Glomerular endothelial cell (primary cell): ENCODE measurements around the gene RTL1. TPM values are rescaled to one million over a fixed set of nuclear protein-coding genes. Genes with fewer than 3 reads are reported as not detected.

ENCODE experiments used
- DNase-seq: peaks from one replicate; pipeline ENCODE4 v3.0.0-alpha.2; 2011; ENCODE audit warnings: low read depth, low spot score; ENCODE audit errors: extremely low read depth
- total RNA-seq: library from RNA; depleted of rRNA; stranded (reverse); fragments of >200 nt; gene quantifications from 2 replicates; pipeline ENCODE4 v1.2.3, GENCODE V29; 2015

RTL1 gene
- total RNA-seq, 1 donor from 2014 or later = not detected

DNA sequence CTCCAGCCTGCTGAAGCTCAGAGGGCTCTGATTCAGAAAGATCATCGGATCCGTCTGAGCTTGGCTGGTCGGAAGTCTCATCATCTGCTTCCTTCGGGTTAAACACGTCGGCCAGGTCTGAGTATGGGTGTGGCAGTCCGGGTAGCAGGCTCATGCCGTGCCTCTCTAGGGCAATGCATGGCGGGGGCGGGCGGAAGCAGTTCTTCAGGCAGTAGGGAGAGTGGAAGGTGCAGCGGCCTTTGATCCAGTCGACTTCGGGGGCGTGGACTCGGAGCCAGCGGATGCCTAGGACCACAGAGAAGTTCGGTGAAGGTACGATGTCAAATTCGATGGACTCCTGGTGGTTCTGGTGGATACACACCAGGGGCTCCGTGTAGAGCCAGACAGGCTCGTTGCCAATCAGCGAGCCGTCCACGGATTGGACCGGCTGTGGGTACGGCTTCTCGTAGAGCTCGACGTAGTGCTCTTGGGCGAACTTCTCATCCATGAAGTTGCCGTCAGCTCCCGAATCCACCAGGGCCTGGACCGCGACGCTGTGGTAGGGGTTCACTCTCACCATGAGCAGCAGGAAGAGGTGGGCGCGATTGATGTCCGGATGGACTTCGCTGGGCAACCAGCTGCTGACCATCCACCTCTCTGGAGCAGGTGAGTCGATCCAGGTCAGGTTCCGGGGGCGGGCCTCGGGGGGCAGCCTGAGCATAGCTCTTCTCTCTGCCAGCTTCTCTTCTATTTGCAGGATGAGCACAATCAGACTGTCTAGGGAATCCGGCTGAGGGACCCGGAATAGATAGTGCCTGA is 20.3 kb downstream of the RTL1 start:
- DNase-seq = no peak

DNA sequence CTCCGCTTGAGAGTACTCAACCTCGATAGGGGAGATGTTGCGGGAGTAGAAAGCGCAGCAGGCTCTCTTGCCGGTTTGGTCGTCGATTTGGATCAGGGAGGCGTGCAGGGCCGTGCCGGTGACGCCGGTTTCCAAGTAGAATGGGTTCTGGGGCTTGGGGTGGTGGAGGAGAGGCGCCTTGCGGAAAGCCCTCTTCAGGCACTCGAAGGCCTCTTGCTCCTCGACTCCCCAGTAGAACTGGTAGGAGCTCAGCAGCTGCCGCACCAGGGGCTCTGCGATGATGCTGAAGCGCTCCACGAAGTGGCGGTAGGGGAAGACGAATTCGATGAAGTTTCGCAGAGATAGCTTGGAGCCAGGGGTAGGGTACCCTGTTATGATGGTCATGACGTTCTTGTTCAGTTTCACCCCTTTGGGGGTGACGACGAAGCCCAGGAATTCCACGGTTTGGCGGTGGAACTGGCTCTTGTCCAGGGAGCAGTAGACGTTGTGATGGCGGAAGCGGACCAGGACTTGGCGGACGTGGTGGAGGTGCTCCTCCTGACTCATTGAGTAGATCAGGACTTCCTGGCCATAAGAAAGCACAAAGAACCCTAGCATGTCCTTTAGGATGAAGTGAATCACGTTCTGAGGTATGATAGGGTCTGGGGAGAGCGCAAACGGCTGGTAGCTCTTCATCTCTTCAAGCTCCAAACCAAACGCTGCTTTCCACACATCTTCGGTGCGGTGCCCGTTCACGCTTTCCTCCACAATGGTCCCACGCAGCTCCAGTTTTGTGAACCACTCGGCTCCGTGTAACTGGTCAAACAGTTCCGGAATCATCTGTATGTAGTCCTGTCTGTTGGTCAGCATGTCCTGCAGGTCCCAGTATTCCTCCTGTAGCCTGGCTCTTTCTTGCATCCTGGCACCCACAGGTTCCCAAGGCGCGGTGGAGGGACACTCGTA is 21.2 kb downstream of the RTL1 start:
- DNase-seq = no peak

GRCh38 chr14:100881211-100882025 is 22.1 kb downstream of the RTL1 start:
- DNase-seq = no peak

DNA sequence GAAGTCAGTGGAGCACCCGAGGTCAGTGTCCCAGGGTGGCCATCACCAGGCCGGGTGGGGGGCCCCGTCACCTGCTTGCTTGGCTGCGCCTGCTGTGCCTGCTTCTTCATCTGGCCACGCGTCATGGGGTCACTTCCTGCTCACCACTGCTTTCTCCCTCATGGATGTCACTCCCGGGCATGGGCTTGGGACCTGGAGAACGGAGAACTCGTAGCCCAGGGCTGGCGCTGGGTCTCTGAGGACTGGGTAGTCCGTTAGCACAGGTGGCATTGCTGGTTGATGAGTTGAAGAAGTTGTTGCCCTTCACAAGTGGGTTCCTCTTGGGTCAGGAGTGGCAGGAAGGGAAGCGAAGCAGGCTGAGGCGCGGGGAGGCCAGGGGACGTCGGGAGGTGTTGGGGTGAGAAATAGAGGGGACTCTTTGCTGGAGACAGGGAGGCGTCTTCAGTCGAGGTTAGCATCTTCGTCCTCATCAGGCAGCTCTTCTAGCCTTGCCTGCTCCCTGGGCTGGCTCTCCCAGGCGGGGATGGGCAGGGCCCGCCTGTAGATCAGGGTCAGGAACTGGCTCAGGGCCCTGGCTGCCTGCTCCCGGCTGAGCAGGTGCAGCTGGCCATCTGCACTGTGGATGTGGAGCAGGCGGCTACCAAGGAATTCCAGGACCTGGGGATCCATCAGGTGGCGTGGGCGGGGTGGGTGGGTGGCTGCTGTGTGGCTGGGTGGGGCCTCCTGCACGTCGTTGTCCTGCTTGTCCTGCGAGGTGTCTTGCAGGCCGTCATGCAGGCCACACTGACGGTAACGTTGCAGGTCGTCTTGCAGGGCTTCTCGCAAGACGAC is 23.0 kb downstream of the RTL1 start:
- no peak for DNase-seq

GRCh38 chr14:100879782-100880181 is 23.7 kb downstream of the RTL1 start:
- DNase-seq = no peak

DNA sequence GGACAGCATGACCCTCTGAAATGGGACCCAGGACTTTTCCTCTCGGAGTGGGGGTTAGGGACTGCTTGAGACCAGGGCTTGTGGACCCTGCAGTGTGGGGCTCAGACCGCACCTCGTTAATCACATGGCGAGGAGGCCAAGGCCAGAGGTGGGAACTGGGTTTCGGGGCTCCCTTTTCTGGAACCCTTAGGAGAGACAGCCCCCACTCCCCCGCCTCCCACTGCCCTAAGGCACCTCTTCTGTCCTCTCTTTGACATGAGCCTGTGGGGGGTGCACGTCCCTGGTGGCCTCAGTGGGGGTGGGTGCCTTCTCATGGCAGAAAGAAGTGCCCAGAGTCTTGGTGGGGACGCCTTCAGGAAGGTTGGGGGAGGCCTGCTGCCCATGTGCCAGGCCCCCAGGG is 24.3 kb downstream of the RTL1 start:
- DNase-seq = no peak

- DNase-seq = no peak
Observed at GRCh38 chr14:100878271-100879146, 25.0 kb downstream of the RTL1 start.

DNA sequence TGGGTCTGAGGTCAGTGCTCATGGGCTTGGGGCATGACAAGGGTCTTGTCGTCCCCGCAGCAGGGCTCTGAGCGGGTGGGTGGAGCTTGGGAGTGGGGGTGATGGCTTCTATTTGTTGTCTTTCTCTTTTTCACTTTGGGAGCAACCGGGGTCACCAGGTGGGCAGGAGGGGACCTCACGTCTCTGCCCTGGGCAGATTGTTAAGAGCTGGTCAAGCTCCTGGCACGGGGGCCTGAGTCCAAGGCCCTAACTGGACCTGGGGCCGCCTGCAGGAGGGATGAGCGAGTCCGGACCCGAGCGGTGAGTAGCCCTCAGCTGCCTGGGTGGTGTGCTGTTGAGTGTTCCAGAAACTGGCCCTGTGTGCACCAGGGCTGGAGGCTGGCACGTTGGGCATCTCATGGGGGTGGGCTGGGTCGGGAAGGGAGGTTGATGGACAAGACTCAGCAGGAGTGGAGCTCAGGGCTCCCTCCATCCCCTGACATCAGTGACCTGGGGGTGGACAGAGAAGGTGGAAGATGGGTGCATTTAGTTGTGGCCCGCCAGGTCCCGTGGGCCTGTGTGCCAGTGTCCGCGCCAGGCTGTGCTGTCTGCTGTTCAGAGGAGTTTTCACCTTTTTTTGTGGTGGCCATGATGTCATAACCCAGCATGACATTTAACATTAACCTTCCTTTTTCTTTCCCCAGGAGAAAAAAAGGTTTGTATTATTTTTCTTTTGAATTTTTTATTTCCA is 27.5 kb downstream of the RTL1 start:
- DNase-seq = no peak

- DNase-seq = no peak
Observed at GRCh38 chr14:100875126-100875525, 28.4 kb downstream of the RTL1 start.

GRCh38 chr14:100874411-100875091 is 29.0 kb downstream of the RTL1 start:
- no peak for DNase-seq

- DNase-seq = no peak
Observed at GRCh38 chr14:100874051-100874410, 29.5 kb downstream of the RTL1 start.

GRCh38 chr14:100873096-100873482 is 30.4 kb downstream of the RTL1 start:
- DNase-seq = no peak

- no peak for DNase-seq
Observed at GRCh38 chr14:100872259-100873095, 31.0 kb downstream of the RTL1 start.

GRCh38 chr14:100871234-100872186 is 32.0 kb downstream of the RTL1 start:
- DNase-seq = no peak

GRCh38 chr14:100868621-100869370 is 34.7 kb downstream of the RTL1 start:
- DNase-seq = no peak
